GM21423 (cell line): Measurements from ENCODE around the gene GNA12.

Source experiments
- ATAC-seq: cut with Tn5 transposase; IDR thresholded peaks from one replicate; pipeline ENCODE4 v1.9.1; 2021; ENCODE audit warnings: mild to moderate bottlenecking, moderate library complexity; ENCODE audit not compliant: unreplicated experiment

The GNA12 gene, protein sequence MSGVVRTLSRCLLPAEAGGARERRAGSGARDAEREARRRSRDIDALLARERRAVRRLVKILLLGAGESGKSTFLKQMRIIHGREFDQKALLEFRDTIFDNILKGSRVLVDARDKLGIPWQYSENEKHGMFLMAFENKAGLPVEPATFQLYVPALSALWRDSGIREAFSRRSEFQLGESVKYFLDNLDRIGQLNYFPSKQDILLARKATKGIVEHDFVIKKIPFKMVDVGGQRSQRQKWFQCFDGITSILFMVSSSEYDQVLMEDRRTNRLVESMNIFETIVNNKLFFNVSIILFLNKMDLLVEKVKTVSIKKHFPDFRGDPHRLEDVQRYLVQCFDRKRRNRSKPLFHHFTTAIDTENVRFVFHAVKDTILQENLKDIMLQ

GRCh38 chr7:2844153-2845033, at the start of gene GNA12:
GNA12 (minus strand) TSS chr7:2844308; CDS start chr7:2844161, 147 bp downstream.
- ATAC-seq = peak; percentile 93

GRCh38 chr7:2893411-2893861, 49.3 kb upstream of the GNA12 start:
- ATAC-seq = no peak

DNA sequence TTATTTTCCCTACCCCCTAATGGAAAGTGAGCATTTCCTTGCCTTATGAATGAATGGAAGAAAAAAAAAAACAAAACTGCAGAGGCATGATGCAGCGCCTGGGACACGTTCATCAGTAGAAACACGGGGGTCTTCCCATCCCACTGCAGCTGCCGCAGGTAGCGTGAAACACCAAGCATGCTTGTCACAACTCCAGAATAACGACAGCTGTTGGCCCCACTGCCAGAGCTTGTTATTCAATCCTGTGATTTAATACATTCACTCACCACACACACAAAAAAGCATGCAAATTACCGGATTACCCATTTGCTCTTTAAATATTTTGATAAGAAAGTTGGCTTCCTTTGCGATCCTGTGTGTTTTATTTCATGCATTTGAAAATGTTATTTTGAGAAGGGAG, 48.4 kb upstream of the GNA12 start:
- ATAC-seq = no peak

GRCh38 chr7:2887816-2888215, 43.7 kb upstream of the GNA12 start:
- no peak for ATAC-seq

DNA sequence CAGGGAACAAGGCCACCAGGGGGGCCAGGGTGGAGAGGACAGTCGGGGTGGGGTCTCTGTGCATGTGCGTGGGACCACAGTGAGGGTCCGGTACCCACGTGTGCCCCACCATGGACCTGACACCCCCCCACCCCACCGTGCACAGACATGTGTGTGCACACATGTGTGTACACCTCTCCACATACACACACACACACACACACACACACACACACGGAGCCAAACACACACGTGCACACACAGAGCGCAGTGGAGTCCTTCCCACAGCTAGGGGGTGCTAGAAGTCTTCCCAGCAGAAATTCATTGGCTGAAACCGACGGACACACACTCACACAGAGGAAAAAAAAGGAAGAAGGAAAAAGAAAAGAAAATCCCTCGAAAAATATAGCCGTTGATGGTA, 42.8 kb upstream of the GNA12 start:
- ATAC-seq = no peak

- no peak for ATAC-seq
Observed at GRCh38 chr7:2886391-2886790, 42.3 kb upstream of the GNA12 start.

DNA sequence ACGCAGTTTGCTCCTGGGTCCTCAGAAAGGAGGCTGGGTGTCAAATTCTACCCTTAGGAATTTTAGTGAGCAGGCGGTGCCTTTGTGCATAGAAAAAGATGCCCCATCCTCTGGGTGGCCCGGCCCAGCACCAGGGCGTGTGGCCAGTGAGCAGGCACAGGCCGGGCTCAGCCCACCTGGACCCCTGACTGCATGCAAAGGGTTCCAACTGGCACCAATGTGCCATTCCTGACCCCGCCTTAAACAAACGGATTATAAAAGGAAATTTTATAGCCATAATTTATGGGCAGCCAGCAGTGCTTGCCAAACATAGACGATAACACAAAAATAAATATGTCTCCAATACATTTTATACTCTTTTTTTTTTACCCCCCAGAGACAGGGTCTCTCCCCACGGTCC, 40.1 kb upstream of the GNA12 start:
- ATAC-seq = no peak

DNA sequence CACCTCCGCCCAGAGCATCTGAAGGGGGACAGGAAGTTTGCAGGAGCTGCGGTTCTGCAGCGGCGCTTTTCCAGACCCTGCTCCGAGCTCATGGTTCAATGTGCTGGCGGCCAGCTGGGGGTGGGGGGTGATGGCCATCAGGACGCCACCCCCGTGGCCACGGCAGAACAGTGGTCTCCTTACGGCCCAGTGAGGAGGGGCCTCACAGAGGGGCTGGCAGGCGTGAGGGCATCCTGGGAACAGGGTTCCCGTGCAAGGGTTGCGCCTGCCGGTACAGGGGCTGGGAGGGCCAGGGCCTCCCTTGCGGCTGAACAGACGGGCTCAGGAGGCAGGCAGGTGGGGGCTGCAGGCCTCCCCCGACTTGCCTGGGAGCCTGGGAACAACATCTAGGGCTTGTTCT, 39.0 kb upstream of the GNA12 start:
- no peak for ATAC-seq

- ATAC-seq = no peak
Observed at GRCh38 chr7:2882111-2882510, 38.0 kb upstream of the GNA12 start.

DNA sequence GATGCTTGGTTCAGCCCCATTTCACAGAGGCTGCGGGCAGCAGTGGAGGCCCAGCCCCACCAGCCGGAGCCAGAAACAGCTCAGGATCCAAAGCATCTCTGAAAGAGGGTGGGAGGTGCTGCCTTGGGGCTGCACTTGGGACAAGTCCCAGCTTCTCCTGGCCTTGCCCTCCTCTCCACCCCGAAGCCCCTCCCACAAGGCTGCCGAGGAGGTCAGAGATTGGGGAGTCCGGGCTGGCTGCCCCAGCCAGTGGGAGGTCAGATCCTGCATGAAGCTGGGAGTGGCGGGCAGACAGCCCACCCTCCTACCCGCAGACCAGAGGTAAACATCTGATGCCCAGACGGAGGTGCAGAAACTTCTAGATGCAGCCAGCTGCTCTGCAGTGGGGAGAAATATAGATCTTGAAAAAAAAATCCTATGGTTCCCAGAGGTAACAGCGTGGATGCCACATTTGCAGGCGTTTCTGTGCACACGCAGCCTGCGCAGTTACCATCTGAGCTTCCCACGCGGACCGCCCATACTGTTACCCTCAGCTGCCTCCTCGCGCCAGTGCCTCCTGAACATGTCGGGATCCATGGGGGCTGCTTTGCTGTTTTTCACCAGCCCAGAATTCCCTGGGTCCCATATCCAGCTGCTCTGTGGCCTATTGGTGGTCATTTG, 36.9 kb upstream of the GNA12 start:
- no peak for ATAC-seq

DNA sequence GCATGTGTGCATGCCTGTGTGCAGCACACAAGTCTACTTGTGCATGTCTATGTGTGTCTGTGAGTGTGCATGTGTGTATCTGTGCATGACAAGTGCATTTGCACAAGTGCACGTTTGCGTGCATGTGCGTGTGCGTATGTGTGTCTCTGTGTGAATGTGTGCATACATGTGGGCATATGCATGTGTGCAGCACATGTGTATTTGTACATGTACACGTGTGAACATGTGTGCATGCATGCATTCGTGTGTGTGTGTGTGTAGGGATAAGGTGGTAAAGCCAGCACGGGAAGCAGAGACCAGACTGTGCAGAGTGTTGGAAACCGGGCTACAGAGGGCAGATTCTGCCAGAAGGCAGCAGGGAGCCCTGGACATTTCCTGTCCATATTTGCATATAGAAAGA, 35.9 kb upstream of the GNA12 start:
- no peak for ATAC-seq

DNA sequence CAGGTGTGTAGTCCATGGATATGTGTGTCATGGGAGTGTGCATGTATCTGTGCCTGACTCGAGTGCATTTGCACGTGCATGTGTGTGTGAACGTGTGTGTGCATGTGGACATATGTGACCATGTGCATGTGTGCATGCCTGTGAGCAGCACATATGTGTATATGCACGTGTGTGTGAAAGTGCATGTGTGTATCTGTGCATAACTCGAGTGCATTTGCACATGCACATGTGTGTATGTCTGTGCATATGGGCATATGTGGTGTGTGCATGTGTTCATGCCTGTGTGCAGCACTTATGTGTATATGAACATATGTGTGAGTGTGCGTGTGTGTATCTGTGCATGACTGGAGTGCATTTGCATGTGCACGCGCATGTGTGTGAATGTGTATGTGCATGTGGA, 35.2 kb upstream of the GNA12 start:
- ATAC-seq = no peak

GRCh38 chr7:2878306-2878705, 34.2 kb upstream of the GNA12 start:
- no peak for ATAC-seq

- ATAC-seq = no peak
Observed at GRCh38 chr7:2876031-2876731, 32.1 kb upstream of the GNA12 start.

GRCh38 chr7:2873686-2874551, 29.8 kb upstream of the GNA12 start:
- ATAC-seq = no peak

DNA sequence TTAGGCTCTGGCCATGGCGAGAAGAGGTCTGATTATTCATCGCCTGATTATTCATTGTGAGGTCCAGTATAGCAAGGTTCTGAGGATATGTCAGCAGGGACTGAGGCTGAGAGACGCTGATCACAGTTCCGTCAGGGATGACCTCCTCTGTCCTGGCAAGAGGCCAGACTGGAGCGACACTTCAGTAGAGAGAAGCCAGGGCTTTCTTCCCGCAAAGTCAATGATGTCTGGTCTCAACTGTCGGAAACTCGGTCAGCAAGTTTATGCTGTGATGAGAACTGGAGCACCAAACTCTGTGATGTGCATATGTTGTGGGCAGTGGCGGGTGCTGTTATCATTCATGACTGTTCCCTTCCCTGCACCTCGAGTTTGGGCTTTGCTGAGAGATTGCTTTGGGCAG, 29.0 kb upstream of the GNA12 start:
- ATAC-seq = no peak

GRCh38 chr7:2872296-2872874, 28.3 kb upstream of the GNA12 start:
- no peak for ATAC-seq

GRCh38 chr7:2870471-2870931, 26.4 kb upstream of the GNA12 start:
- ATAC-seq = peak; percentile 52

DNA sequence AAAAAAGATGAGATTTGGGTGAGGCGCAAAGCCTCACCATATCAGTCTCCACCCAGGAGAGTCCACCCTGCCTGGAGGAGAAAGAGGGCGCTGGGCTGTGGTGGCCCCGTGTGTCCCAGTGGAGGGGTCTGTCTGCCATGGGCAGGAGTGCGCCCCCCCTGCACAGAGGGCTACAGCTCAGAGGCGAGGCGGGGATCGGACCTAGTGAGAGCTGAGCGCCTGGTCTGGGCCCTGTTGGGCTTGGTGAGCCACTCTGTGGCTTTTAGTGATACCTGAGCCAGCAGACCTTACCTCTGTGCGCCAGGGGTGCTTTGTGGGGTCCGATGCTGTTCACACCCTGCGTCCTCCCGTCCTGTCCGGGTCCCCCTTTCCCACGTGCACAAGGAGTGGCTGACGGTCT, 25.9 kb upstream of the GNA12 start:
- ATAC-seq = no peak
